SU-DHL-6 (cell line): ENCODE results near the gene DTYMK.

Experiments used
- H2AFZ ChIP-seq: fragments of 200-600 bp; sonication (generic); 2 replicates; pipeline ENCODE4 v1.6.1; 2014; ENCODE audit warnings: low read depth, mild to moderate bottlenecking, moderate library complexity, mixed read lengths, antibody characterized with exemption, low read length; ENCODE audit not compliant: severe bottlenecking
- H3F3A ChIP-seq: fragments of 200-600 bp; shearing (Covaris generic); 2 replicates; pipeline ENCODE4 v1.6.0; 2016; ENCODE audit warnings: antibody characterized with exemption, mild to moderate bottlenecking; ENCODE audit not compliant: insufficient read depth
- H3K27ac ChIP-seq: fragments of 200-600 bp; sonication (generic); 2 replicates; pipeline ENCODE4 v1.5.1; 2016; ENCODE audit warnings: low read depth, mild to moderate bottlenecking, low read length, moderate library complexity, mixed read lengths
- H3K27me3 ChIP-seq: fragments of 200-600 bp; sonication (generic), shearing (Covaris generic); 2 replicates; pipeline ENCODE4 v1.6.0; 2014; ENCODE audit warnings: mild to moderate bottlenecking, low read length
- H3K36me3 ChIP-seq: fragments of 200-600 bp; sonication (generic); 2 replicates; pipeline ENCODE4 v1.6.1; 2014; ENCODE audit warnings: mild to moderate bottlenecking, low read length, mixed read lengths
- H3K4me2 ChIP-seq: fragments of 300-600, 200-600 bp; shearing (Covaris generic), sonication (generic); 2 replicates; pipeline ENCODE4 v1.6.0; 2014; ENCODE audit warnings: low read length, low read depth, mild to moderate bottlenecking; ENCODE audit not compliant: poor library complexity, severe bottlenecking
- H3K4me3 ChIP-seq: fragments of 200-600 bp; sonication (generic); 2 replicates; pipeline ENCODE4 v1.5.1; 2014; ENCODE audit warnings: antibody characterized with exemption, low read length, mild to moderate bottlenecking, mixed read lengths; ENCODE audit not compliant: insufficient read depth, poor library complexity, severe bottlenecking
- H3K79me2 ChIP-seq: fragments of 200-600 bp; sonication (generic); 2 replicates; pipeline ENCODE4 v1.6.1; 2014; ENCODE audit warnings: mild to moderate bottlenecking, low read length, moderate library complexity; ENCODE audit not compliant: insufficient read depth
- H3K9ac ChIP-seq: fragments of 200-600 bp; sonication (generic); 2 replicates; pipeline ENCODE4 v1.7.0; 2014; ENCODE audit warnings: mild to moderate bottlenecking, low read length
- H3K9me2 ChIP-seq: fragments of 200-600 bp; sonication (generic); replicated peaks from 2 replicates; pipeline ENCODE4 v1.6.1; 2014; ENCODE audit warnings: low read length; ENCODE audit not compliant: insufficient read depth
- H3K9me3 ChIP-seq: fragments of 200-600 bp; sonication (generic); 2 replicates; pipeline ENCODE4 v1.6.1; 2014; ENCODE audit warnings: low read length, mixed read lengths; ENCODE audit not compliant: insufficient read depth
- H4K20me1 ChIP-seq: fragments of 200-600 bp; sonication (generic); 2 replicates; pipeline ENCODE4 v1.6.1; 2014; ENCODE audit warnings: low read depth, mild to moderate bottlenecking, antibody characterized with exemption, low read length, moderate library complexity, mixed read lengths
- EZH2phosphoT487 ChIP-seq: fragments of 200-600 bp; sonication (generic), shearing (Covaris generic); conservative IDR thresholded peaks from 2 replicates; pipeline ENCODE4 v1.6.1; 2018; ENCODE audit warnings: mild to moderate bottlenecking, antibody characterized with exemption, low read length, moderate library complexity, mixed read lengths
- TF ChIP-seq, protein P1 (sequence below): fragments of 200-600 bp; sonication (generic); IDR thresholded peaks from one replicate; pipeline ENCODE4 v1.5.1; 2017; ENCODE audit warnings: antibody characterized with exemption, mild to moderate bottlenecking, low read length, moderate library complexity; ENCODE audit not compliant: insufficient read depth, poor library complexity, severe bottlenecking

Gene DTYMK

DNA sequence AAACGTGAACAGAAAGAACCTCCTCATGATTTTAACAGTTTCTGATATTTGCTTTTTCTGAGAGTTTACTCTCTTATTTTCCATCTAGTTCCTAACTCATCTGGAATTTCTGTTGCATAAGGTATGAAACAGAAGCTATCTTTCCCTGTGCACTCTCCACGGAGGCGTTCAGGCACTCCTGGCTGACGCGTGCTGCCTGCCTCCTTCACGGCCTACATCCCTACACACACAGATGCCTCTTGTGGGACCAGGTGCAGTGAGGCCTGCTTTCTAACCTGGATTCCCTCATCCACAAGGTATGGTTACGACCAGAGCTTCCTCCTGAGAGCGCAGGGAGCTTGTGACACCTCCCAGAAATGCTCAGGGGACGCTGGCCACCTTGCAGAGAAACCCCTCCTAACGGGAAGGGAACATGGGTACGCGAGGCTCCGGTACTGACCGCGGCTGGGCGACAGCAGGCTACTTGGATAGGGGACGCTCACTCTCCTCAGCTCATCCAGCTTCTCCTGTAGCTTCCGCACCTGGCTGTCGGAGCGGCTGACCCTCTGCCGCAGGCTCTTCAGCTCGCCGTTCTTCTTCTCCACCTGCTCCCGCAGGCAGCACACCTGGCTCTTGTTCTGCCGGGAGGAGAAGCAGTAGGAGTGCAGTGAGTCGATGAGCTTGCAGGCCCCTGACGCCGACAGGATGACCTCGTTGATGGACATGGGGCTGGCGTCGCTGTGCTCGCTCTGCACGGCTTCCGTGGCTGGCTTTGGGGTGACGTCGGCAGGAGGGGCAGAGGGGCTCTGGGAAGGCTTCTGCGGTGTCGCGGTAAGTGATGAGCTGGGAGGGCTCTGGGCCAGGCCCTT is 53.9 kb downstream of the DTYMK start:
- Histone ChIP-seq H3K27me3 (no peaks in the 10 kb centered on the region), H3K4me3 (no peak overlapping the region), H2AFZ (no peak overlapping the region), H3K9me2 (no peaks in the 10 kb centered on the region), H4K20me1 (no peaks in the 10 kb centered on the region), H3K79me2 (peaks cover 77% of the 10 kb centered on the region), H3K36me3 (0 out of 2 replicates have a peak, but pooled peaks cover 3% of the 10 kb centered on the region), H3F3A (no peaks in the 10 kb centered on the region), H3K9ac (no peak overlapping the region), H3K4me2 (no peak overlapping the region), H3K27ac (no peak overlapping the region), H3K9me3 (no peaks in the 10 kb centered on the region)
- TF ChIP-seq EZH2phosphoT487: no peak
- TF ChIP-seq, protein P1, sequence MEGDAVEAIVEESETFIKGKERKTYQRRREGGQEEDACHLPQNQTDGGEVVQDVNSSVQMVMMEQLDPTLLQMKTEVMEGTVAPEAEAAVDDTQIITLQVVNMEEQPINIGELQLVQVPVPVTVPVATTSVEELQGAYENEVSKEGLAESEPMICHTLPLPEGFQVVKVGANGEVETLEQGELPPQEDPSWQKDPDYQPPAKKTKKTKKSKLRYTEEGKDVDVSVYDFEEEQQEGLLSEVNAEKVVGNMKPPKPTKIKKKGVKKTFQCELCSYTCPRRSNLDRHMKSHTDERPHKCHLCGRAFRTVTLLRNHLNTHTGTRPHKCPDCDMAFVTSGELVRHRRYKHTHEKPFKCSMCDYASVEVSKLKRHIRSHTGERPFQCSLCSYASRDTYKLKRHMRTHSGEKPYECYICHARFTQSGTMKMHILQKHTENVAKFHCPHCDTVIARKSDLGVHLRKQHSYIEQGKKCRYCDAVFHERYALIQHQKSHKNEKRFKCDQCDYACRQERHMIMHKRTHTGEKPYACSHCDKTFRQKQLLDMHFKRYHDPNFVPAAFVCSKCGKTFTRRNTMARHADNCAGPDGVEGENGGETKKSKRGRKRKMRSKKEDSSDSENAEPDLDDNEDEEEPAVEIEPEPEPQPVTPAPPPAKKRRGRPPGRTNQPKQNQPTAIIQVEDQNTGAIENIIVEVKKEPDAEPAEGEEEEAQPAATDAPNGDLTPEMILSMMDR: no peak

DNA sequence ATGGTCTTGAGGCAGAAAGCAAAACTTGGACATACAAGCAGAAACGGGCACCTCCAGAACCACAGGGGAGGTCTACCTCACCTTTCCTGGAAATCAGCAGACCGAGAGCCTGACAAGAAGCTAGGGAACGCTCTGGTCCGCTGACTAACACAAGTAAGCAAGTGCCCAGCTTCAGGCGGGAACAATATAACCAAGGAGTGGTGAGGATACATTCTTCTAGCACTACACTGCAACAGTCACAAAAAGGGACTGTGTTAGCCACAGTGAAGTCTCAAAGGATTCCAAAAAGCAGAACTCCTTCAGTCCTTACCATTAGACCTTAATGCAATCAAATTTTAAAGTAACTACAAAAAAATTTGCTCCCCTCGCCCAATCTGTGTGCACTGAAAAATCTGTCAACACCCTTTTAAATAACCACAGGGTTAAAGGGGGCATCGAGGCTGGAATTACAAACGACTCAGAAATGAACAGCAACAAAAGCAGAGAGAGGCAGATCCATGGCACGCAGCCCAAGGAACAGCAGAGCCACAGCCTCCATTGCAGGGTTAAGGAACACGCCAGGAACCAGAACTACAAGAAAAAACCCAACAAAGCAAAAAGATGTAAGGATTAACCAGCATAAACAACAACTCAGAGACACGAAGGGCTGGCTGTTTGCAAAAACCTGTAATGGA is 56.7 kb downstream of the DTYMK start:
- no peak overlapping the region for H3K27ac ChIP-seq
- H3K36me3 ChIP-seq: 0 out of 2 replicates have a peak, but pooled peaks cover 3% of the 10 kb centered on the region
- H2AFZ ChIP-seq: no peak overlapping the region
- H3K4me2 ChIP-seq: no peak overlapping the region
- H3K79me2 ChIP-seq: peaks cover 82% of the 10 kb centered on the region
- no peaks in the 10 kb centered on the region for H3K27me3 ChIP-seq
- no peaks in the 10 kb centered on the region for H3K9me2 ChIP-seq
- no peak for TF ChIP-seq EZH2phosphoT487
- TF ChIP-seq, protein P1: no peak
- no peaks in the 10 kb centered on the region for H4K20me1 ChIP-seq
- no peak overlapping the region for H3K9ac ChIP-seq
- no peaks in the 10 kb centered on the region for H3F3A ChIP-seq
- no peaks in the 10 kb centered on the region for H3K9me3 ChIP-seq
- H3K4me3 ChIP-seq: no peak overlapping the region

- H3K79me2 ChIP-seq: peaks cover 79% of the 10 kb centered on the region
- H3K4me2 ChIP-seq: no peak overlapping the region
- TF ChIP-seq, protein P1: no peak
- no peak for TF ChIP-seq EZH2phosphoT487
- H3K27ac ChIP-seq: no peak overlapping the region
- no peak overlapping the region for H3K4me3 ChIP-seq
- no peak overlapping the region for H3K9ac ChIP-seq
- 0 out of 2 replicates have a peak, but pooled peaks cover 3% of the 10 kb centered on the region for H3K36me3 ChIP-seq
- H2AFZ ChIP-seq: no peak overlapping the region
- no peaks in the 10 kb centered on the region for H3F3A ChIP-seq
- H4K20me1 ChIP-seq: no peaks in the 10 kb centered on the region
- no peaks in the 10 kb centered on the region for H3K9me3 ChIP-seq
- no peaks in the 10 kb centered on the region for H3K27me3 ChIP-seq
- H3K9me2 ChIP-seq: no peaks in the 10 kb centered on the region
These were observed 58.9 kb downstream of the DTYMK start for GRCh38 chr2:241627675-241628074.
